GM23338 (cell line): Measurements from ENCODE around the gene ANO4.

Experiments
- CREB1 ChIP-seq: fragments of 250-450 bp; sonication (Bioruptor Pico); IDR thresholded peaks from 2 replicates; pipeline ENCODE4 v1.5.0; 2020; ENCODE audit warnings: low read depth, mild to moderate bottlenecking, moderate library complexity
- ETS1 ChIP-seq: IDR thresholded peaks from 2 replicates; pipeline ENCODE4 v1.6.1; 2016; ENCODE audit warnings: antibody characterized with exemption
- EZH2 ChIP-seq: fragments of 200-600 bp; sonication (generic); IDR thresholded peaks from one replicate; pipeline ENCODE4 v1.8.0; 2017; ENCODE audit warnings: antibody characterized with exemption, mild to moderate bottlenecking, low read depth; ENCODE audit not compliant: unreplicated experiment
- EZH2phosphoT487 ChIP-seq: fragments of 200-600 bp; sonication (generic); IDR thresholded peaks from one replicate; pipeline ENCODE4 v1.8.1; 2018; ENCODE audit warnings: antibody characterized with exemption; ENCODE audit not compliant: unreplicated experiment
- JUNB ChIP-seq: IDR thresholded peaks from one replicate; pipeline ENCODE4 v1.6.1; 2016; ENCODE audit warnings: antibody characterized with exemption; ENCODE audit not compliant: unreplicated experiment
- NANOG ChIP-seq: IDR thresholded peaks from 2 replicates; pipeline ENCODE4 v1.6.1; 2016; ENCODE audit warnings: antibody characterized with exemption, borderline replicate concordance
- POLR2AphosphoS5 ChIP-seq: IDR thresholded peaks from 2 replicates; pipeline ENCODE4 v1.6.1; 2016; ENCODE audit warnings: antibody characterized with exemption, low read depth
- REST ChIP-seq: IDR thresholded peaks from one replicate; pipeline ENCODE4 v1.6.1; 2018; ENCODE audit warnings: antibody characterized with exemption; ENCODE audit not compliant: unreplicated experiment
- STAT1 ChIP-seq: IDR thresholded peaks from one replicate; pipeline ENCODE4 v1.6.1; 2016; ENCODE audit warnings: antibody characterized with exemption; ENCODE audit not compliant: unreplicated experiment
- ZNF114 ChIP-seq: fragments of 250-450 bp; sonication (Bioruptor Pico); IDR thresholded peaks from 2 replicates; pipeline ENCODE4 v1.5.0; 2020; ENCODE audit warnings: mild to moderate bottlenecking, moderate library complexity
- ZNF331 ChIP-seq: fragments of 250-450 bp; sonication (Bioruptor Pico); IDR thresholded peaks from 2 replicates; pipeline ENCODE4 v1.5.0; 2020; ENCODE audit warnings: low read depth, mild to moderate bottlenecking, moderate library complexity
- ZNF462 ChIP-seq: fragments of 250-450 bp; sonication (Bioruptor Pico); IDR thresholded peaks from 2 replicates; pipeline ENCODE4 v1.5.0; 2020; ENCODE audit warnings: mild to moderate bottlenecking, moderate library complexity
- TF ChIP-seq, protein P1 (sequence below), 2 experiments: fragments of 200-600 bp in 1 of 2; sonication (generic) in 1 of 2; conservative IDR thresholded peaks; 2 replicates each; pipeline versions ENCODE4 v1.5.1 to v1.6.1; 2016 to 2017; ENCODE audit warnings: antibody characterized with exemption in 2 of 2, low read depth in 2 of 2, mild to moderate bottlenecking in 2 of 2, moderate library complexity in 1 of 2

DNA sequence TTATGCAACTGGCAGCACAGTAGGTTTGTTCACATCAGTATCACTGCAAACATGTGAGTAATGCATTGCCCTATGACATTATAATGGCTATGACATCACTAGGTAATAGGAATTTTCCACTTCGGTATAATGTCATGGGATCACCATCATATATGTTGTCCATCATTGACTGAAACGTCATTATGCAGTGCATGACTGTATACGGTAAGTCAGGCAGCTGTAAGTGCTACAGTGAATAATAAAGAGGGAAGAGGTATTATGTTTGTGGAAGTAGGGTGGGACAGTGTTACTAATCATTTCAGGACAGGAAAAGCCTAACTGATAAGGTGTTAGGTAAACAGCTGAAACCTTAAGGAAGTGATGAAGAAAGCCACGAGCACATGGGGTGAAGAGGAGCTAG, 68.1 kb downstream of the ANO4 start:
- TF ChIP-seq REST: no peak
- TF ChIP-seq, protein P1, sequence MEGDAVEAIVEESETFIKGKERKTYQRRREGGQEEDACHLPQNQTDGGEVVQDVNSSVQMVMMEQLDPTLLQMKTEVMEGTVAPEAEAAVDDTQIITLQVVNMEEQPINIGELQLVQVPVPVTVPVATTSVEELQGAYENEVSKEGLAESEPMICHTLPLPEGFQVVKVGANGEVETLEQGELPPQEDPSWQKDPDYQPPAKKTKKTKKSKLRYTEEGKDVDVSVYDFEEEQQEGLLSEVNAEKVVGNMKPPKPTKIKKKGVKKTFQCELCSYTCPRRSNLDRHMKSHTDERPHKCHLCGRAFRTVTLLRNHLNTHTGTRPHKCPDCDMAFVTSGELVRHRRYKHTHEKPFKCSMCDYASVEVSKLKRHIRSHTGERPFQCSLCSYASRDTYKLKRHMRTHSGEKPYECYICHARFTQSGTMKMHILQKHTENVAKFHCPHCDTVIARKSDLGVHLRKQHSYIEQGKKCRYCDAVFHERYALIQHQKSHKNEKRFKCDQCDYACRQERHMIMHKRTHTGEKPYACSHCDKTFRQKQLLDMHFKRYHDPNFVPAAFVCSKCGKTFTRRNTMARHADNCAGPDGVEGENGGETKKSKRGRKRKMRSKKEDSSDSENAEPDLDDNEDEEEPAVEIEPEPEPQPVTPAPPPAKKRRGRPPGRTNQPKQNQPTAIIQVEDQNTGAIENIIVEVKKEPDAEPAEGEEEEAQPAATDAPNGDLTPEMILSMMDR (conservative IDR thresholded peaks at IDR 0.05; ENCODE audit: low read depth in 2 of 2): no peak
- TF ChIP-seq EZH2: no peak
- TF ChIP-seq ZNF331 (CRISPR knock-in tag): no peak
- no peak for TF ChIP-seq POLR2AphosphoS5
- no peak for TF ChIP-seq CREB1 (CRISPR knock-in tag)
- no peak for TF ChIP-seq JUNB
- TF ChIP-seq EZH2phosphoT487: no peak
- no peak for TF ChIP-seq ZNF114 (CRISPR knock-in tag)
- no peak for TF ChIP-seq ETS1
- TF ChIP-seq NANOG: no peak
- TF ChIP-seq ZNF462: no peak
- no peak for TF ChIP-seq STAT1
